ACC112 (cell line): ENCODE results near the gene KLF11.

Experiments used
- H2AFZ ChIP-seq: fragments of 200-600 bp; sonication (generic); one replicate; pipeline ENCODE4 v1.6.0; 2017; ENCODE audit warnings: antibody characterized with exemption, low read length; ENCODE audit not compliant: unreplicated experiment
- H3K27ac ChIP-seq: fragments of 200-600 bp; sonication (generic); 2 replicates; pipeline ENCODE4 v1.5.1; 2014; ENCODE audit warnings: low read depth, mild to moderate bottlenecking, antibody characterized with exemption, low read length, moderate library complexity
- H3K27me3 ChIP-seq: fragments of 200-600 bp; sonication (generic); 2 replicates; pipeline ENCODE4 v1.6.1; 2014; ENCODE audit warnings: mild to moderate bottlenecking, antibody characterized with exemption, low read length, moderate library complexity, mixed read lengths; ENCODE audit not compliant: insufficient read depth
- H3K36me3 ChIP-seq: fragments of 200-600 bp; sonication (generic); 2 replicates; pipeline ENCODE4 v1.6.1; 2016; ENCODE audit warnings: mild to moderate bottlenecking, antibody characterized with exemption, low read length, moderate library complexity, mixed read lengths; ENCODE audit not compliant: insufficient read depth
- H3K4me1 ChIP-seq: fragments of 200-600 bp; sonication (generic); one replicate; pipeline ENCODE4 v1.6.1; 2016; ENCODE audit warnings: low read length, mixed read lengths; ENCODE audit not compliant: insufficient read depth, unreplicated experiment, control insufficient read depth
- H3K4me3 ChIP-seq: fragments of 200-600 bp; sonication (generic); 2 replicates; pipeline ENCODE4 v1.5.1; 2014; ENCODE audit warnings: mild to moderate bottlenecking, low read depth, low read length
- H3K79me2 ChIP-seq: fragments of 200-600 bp; sonication (generic); one replicate; pipeline ENCODE4 v1.6.0; 2016; ENCODE audit warnings: low read length; ENCODE audit not compliant: control insufficient read depth, unreplicated experiment, insufficient read depth

The KLF11 gene

GRCh38 chr2:10079870-10080535 is 36.7 kb downstream of the KLF11 start, which contains the start of gene CYS1:
TSS of gene CYS1 (minus strand) at chr2:10080411. CDS start at chr2:10080223, 188 bp downstream.
- peak within 1 kb of the TSS; percentile 91 for H2AFZ ChIP-seq
- H3K36me3 ChIP-seq: no peaks in the 10 kb centered on the region
- H3K27me3 ChIP-seq: peaks cover 75% of the 10 kb centered on the region
- H3K4me3 ChIP-seq: peak within 1 kb of the TSS; percentile 78
- H3K4me1 ChIP-seq: no peaks in the 10 kb centered on the region
- H3K79me2 ChIP-seq: no peaks in the 10 kb centered on the region
- H3K27ac ChIP-seq: no peak within 1 kb of the TSS

GRCh38 chr2:10080536-10081304 is 37.4 kb downstream of the KLF11 start:
- H3K79me2 ChIP-seq: no peaks in the 10 kb centered on the region
- peak overlapping the region; percentile 78; the same call in 1 of the 2 replicates for H3K4me3 ChIP-seq
- no peak overlapping the region for H3K27ac ChIP-seq
- H2AFZ ChIP-seq: peak overlapping the region; percentile 50
- no peaks in the 10 kb centered on the region for H3K36me3 ChIP-seq
- H3K27me3 ChIP-seq: peaks cover 75% of the 10 kb centered on the region
- H3K4me1 ChIP-seq: no peaks in the 10 kb centered on the region

GRCh38 chr2:10083046-10083445 is 39.7 kb downstream of the KLF11 start:
- peaks cover 60% of the 10 kb centered on the region for H3K27me3 ChIP-seq
- no peaks in the 10 kb centered on the region for H3K36me3 ChIP-seq
- H3K79me2 ChIP-seq: no peaks in the 10 kb centered on the region
- H3K4me1 ChIP-seq: no peaks in the 10 kb centered on the region
- H3K4me3 ChIP-seq: no peak overlapping the region
- no peak overlapping the region for H3K27ac ChIP-seq
- H2AFZ ChIP-seq: no peak overlapping the region

GRCh38 chr2:10083692-10084211 is 40.4 kb downstream of the KLF11 start:
- H3K79me2 ChIP-seq: no peaks in the 10 kb centered on the region
- no peak overlapping the region for H3K27ac ChIP-seq
- no peaks in the 10 kb centered on the region for H3K4me1 ChIP-seq
- H2AFZ ChIP-seq: no peak overlapping the region
- H3K27me3 ChIP-seq: peaks cover 54% of the 10 kb centered on the region
- H3K36me3 ChIP-seq: no peaks in the 10 kb centered on the region
- H3K4me3 ChIP-seq: no peak overlapping the region

GRCh38 chr2:10084223-10084865 is 41.0 kb downstream of the KLF11 start:
- H3K79me2 ChIP-seq: no peaks in the 10 kb centered on the region
- H3K27ac ChIP-seq: no peak overlapping the region
- no peak overlapping the region for H2AFZ ChIP-seq
- H3K27me3 ChIP-seq: peaks cover 57% of the 10 kb centered on the region
- H3K4me1 ChIP-seq: no peaks in the 10 kb centered on the region
- H3K4me3 ChIP-seq: no peak overlapping the region
- no peaks in the 10 kb centered on the region for H3K36me3 ChIP-seq

- Histone ChIP-seq H3K4me3 (no peak overlapping the region), H3K4me1 (no peaks in the 10 kb centered on the region), H3K36me3 (no peaks in the 10 kb centered on the region), H2AFZ (no peak overlapping the region), H3K79me2 (no peaks in the 10 kb centered on the region), H3K27me3 (peaks cover 65% of the 10 kb centered on the region), H3K27ac (no peak overlapping the region)
Observed at GRCh38 chr2:10085043-10085667, 41.8 kb downstream of the KLF11 start.

- Histone ChIP-seq H3K4me1 (no peaks in the 10 kb centered on the region), H3K27me3 (peaks cover 66% of the 10 kb centered on the region), H3K4me3 (no peak overlapping the region), H2AFZ (no peak overlapping the region), H3K36me3 (no peaks in the 10 kb centered on the region), H3K79me2 (no peaks in the 10 kb centered on the region), H3K27ac (no peak overlapping the region)
Observed at GRCh38 chr2:10085668-10086059, 42.3 kb downstream of the KLF11 start.

- no peak overlapping the region for H3K27ac ChIP-seq
- peaks cover 69% of the 10 kb centered on the region for H3K27me3 ChIP-seq
- H3K79me2 ChIP-seq: no peaks in the 10 kb centered on the region
- no peaks in the 10 kb centered on the region for H3K36me3 ChIP-seq
- H3K4me3 ChIP-seq: no peak overlapping the region
- no peak overlapping the region for H2AFZ ChIP-seq
- no peaks in the 10 kb centered on the region for H3K4me1 ChIP-seq
Observed at GRCh38 chr2:10086950-10087349, 43.6 kb downstream of the KLF11 start.

GRCh38 chr2:10087360-10087759 is 44.0 kb downstream of the KLF11 start:
- Histone ChIP-seq H3K27ac (no peak overlapping the region), H3K4me1 (no peaks in the 10 kb centered on the region), H3K27me3 (peaks cover 68% of the 10 kb centered on the region), H2AFZ (no peak overlapping the region), H3K79me2 (no peaks in the 10 kb centered on the region), H3K4me3 (no peak overlapping the region), H3K36me3 (no peaks in the 10 kb centered on the region)

GRCh38 chr2:10089565-10090190 is 46.3 kb downstream of the KLF11 start:
- Histone ChIP-seq H3K4me3 (no peak overlapping the region), H2AFZ (no peak overlapping the region), H3K27ac (no peak overlapping the region), H3K27me3 (peaks cover 47% of the 10 kb centered on the region), H3K4me1 (no peaks in the 10 kb centered on the region), H3K36me3 (no peaks in the 10 kb centered on the region), H3K79me2 (no peaks in the 10 kb centered on the region)
